IMR-90 (cell line): ENCODE results near the gene FAM53B. TPM values are rescaled to one million over a fixed set of nuclear protein-coding genes. Genes with fewer than 3 reads are reported as not detected.

ENCODE experiments used
- ATAC-seq: fragments of 200-7000 bp; cut with Tn5 transposase; 2 replicates; pipeline ENCODE4 v1.9.1; 2020; ENCODE audit warnings: low read depth, mild to moderate bottlenecking, moderate library complexity
- BruUV-seq: library from RNA; stranded (reverse); fragments of 400-500 nt; replicated peaks from 2 replicates; lab custom pipeline; 2021; lab: Mats Ljungman, UMichigan
- CTCF ChIA-PET: fragments of 300-600 bp; formaldehyde crosslinking; extraction: SDS; loops from one replicate; lab custom pipeline; 2021; ENCODE audit warnings: antibody characterized with exemption; lab: Yijun Ruan, JAX
- POLR2A ChIA-PET: fragments of 300-600 bp; sonication (Branson Sonifier 250); formaldehyde crosslinking; loops from one replicate; lab custom pipeline; 2022; ENCODE audit warnings: antibody characterized with exemption; ENCODE audit not compliant: unreplicated experiment; lab: Charles Lee
- DNase-seq: peaks from one replicate; pipeline ENCODE4 v3.0.0; 2013
- H2AFZ ChIP-seq: replicated peaks from 2 replicates; pipeline ENCODE3; 2013; ENCODE audit warnings: low read length, mild to moderate bottlenecking; ENCODE audit not compliant: poor library complexity
- H2AK5ac ChIP-seq: 2 replicates; pipeline ENCODE4 v1.6.1; 2013; ENCODE audit warnings: low read depth, low read length, inconsistent platforms
- H2AK9ac ChIP-seq: replicated peaks from 2 replicates; pipeline ENCODE3; 2013; ENCODE audit warnings: mild to moderate bottlenecking, low read depth, low read length, moderate library complexity; ENCODE audit not compliant: poor library complexity
- H2BK120ac ChIP-seq: 2 replicates; pipeline ENCODE4 v1.6.1; 2013; ENCODE audit warnings: low read depth, low read length, inconsistent platforms
- H2BK15ac ChIP-seq: 3 replicates; pipeline ENCODE4 v1.6.1; 2013; ENCODE audit warnings: low read depth, low read length, inconsistent platforms
- H2BK20ac ChIP-seq: 2 replicates; pipeline ENCODE4 v1.6.1; 2013; ENCODE audit warnings: low read depth, mild to moderate bottlenecking, inconsistent platforms, low read length, moderate library complexity
- H2BK5ac ChIP-seq: 2 replicates; pipeline ENCODE4 v1.6.1; 2013; ENCODE audit warnings: mild to moderate bottlenecking, low read depth, low read length, inconsistent platforms; ENCODE audit not compliant: poor library complexity, severe bottlenecking
- H3K14ac ChIP-seq: replicated peaks from 2 replicates; pipeline ENCODE4 v1.6.1; 2013; ENCODE audit warnings: low read depth, low read length, inconsistent platforms
- H3K18ac ChIP-seq: 2 replicates; pipeline ENCODE4 v1.6.1; 2013; ENCODE audit warnings: low read depth, low read length, control low read depth
- H3K23ac ChIP-seq: 2 replicates; pipeline ENCODE4 v1.6.1; 2013; ENCODE audit warnings: low read depth, low read length, inconsistent platforms
- H3K27ac ChIP-seq: 2 replicates; pipeline ENCODE4 v1.5.1; 2013; ENCODE audit warnings: mild to moderate bottlenecking, control low read depth, low read length; ENCODE audit not compliant: insufficient read depth
- H3K27me3 ChIP-seq: 2 replicates; pipeline ENCODE4 v1.6.1; 2013; ENCODE audit warnings: low read length; ENCODE audit not compliant: control insufficient read depth, insufficient read depth
- H3K36me3 ChIP-seq: 2 replicates; pipeline ENCODE4 v1.6.1; 2013; ENCODE audit warnings: low read length, mixed read lengths; ENCODE audit not compliant: control insufficient read depth, insufficient read depth
- H3K4ac ChIP-seq: 2 replicates; pipeline ENCODE4 v1.6.1; 2013; ENCODE audit warnings: low read depth, low read length, inconsistent platforms
- H3K4me1 ChIP-seq: 2 replicates; pipeline ENCODE4 v1.6.1; 2013; ENCODE audit warnings: low read length, mixed read lengths; ENCODE audit not compliant: control insufficient read depth, insufficient read depth
- H3K4me2 ChIP-seq: 2 replicates; pipeline ENCODE4 v1.6.1; 2013; ENCODE audit warnings: low read depth, mild to moderate bottlenecking, control low read depth, low read length, moderate library complexity
- H3K4me3 ChIP-seq: 2 replicates; pipeline ENCODE4 v1.5.1; 2013; ENCODE audit warnings: low read depth, mild to moderate bottlenecking, control low read depth, low read length, moderate library complexity; ENCODE audit not compliant: insufficient read depth
- H3K56ac ChIP-seq: 2 replicates; pipeline ENCODE4 v1.6.1; 2013; ENCODE audit warnings: low read length, inconsistent platforms; ENCODE audit not compliant: insufficient read depth; ENCODE audit errors: extremely low read depth
- H3K79me1 ChIP-seq, 2 experiments: 2 replicates each; pipeline ENCODE4 v1.6.1; 2013; ENCODE audit warnings: low read length in 2 of 2, inconsistent platforms in 1 of 2, low read depth in 1 of 2
- H3K9ac ChIP-seq: 2 replicates; pipeline ENCODE4 v1.6.1; 2013; ENCODE audit warnings: low read depth, low read length, control low read depth
- H3K9me1 ChIP-seq: 2 replicates; pipeline ENCODE4 v1.6.1; 2013; ENCODE audit warnings: low read length, inconsistent platforms; ENCODE audit not compliant: insufficient read depth
- H3K9me3 ChIP-seq: 2 replicates; pipeline ENCODE4 v1.6.1; 2013; ENCODE audit warnings: low read length; ENCODE audit not compliant: control insufficient read depth, insufficient read depth
- H4K20me1 ChIP-seq: 2 replicates; pipeline ENCODE4 v1.6.1; 2013; ENCODE audit warnings: low read length, inconsistent platforms; ENCODE audit not compliant: insufficient read depth
- H4K5ac ChIP-seq: 2 replicates; pipeline ENCODE4 v1.6.1; 2013; ENCODE audit warnings: mild to moderate bottlenecking, low read depth, low read length, control low read depth
- H4K8ac ChIP-seq, 2 experiments: 2 replicates each; pipeline ENCODE4 v1.6.1; 2013; ENCODE audit warnings: low read depth in 2 of 2, low read length in 2 of 2, control low read depth in 1 of 2, inconsistent platforms in 1 of 2
- H4K91ac ChIP-seq: 2 replicates; pipeline ENCODE4 v1.6.1; 2013; ENCODE audit warnings: low read depth, low read length, inconsistent platforms; ENCODE audit not compliant: insufficient read depth
- BHLHE40 ChIP-seq: fragments of 150-350 bp; IDR thresholded peaks from 2 replicates; pipeline ENCODE4 v1.6.1; 2016; ENCODE audit warnings: mild to moderate bottlenecking, low read depth, low read length
- CEBPB ChIP-seq: IDR thresholded peaks from 2 replicates; pipeline ENCODE4 v1.6.1; 2012; ENCODE audit warnings: low read depth, low read length, improper control_type of control experiment
- CHD1 ChIP-seq: IDR thresholded peaks from 2 replicates; pipeline ENCODE4 v1.6.1; 2012; ENCODE audit warnings: low read depth, low read length, improper control_type of control experiment
- CTCF ChIP-seq: conservative IDR thresholded peaks from 2 replicates; pipeline ENCODE4 v1.5.1; 2012; ENCODE audit warnings: mild to moderate bottlenecking, low read depth, low read length, improper control_type of control experiment
- ELK1 ChIP-seq: fragments of 150-350 bp; IDR thresholded peaks from 2 replicates; pipeline ENCODE4 v1.6.1; 2016; ENCODE audit warnings: low read depth, mild to moderate bottlenecking, low read length, moderate library complexity, borderline replicate concordance
- FOS ChIP-seq: fragments of 150-350 bp; IDR thresholded peaks from 2 replicates; pipeline ENCODE4 v1.6.1; 2016; ENCODE audit warnings: low read depth, low read length
- MAFK ChIP-seq: IDR thresholded peaks from 2 replicates; pipeline ENCODE4 v1.6.1; 2012; ENCODE audit warnings: low read depth, low read length, improper control_type of control experiment
- MAZ ChIP-seq: IDR thresholded peaks from 2 replicates; pipeline ENCODE4 v1.6.1; 2012; ENCODE audit warnings: low read depth, mild to moderate bottlenecking, low read length, improper control_type of control experiment, moderate library complexity, borderline replicate concordance
- MXI1 ChIP-seq: IDR thresholded peaks from 2 replicates; pipeline ENCODE4 v1.6.1; 2012; ENCODE audit warnings: low read depth, mild to moderate bottlenecking, low read length, moderate library complexity, borderline replicate concordance
- NFE2L2 ChIP-seq: fragments of 150-350 bp; IDR thresholded peaks from 2 replicates; pipeline ENCODE4 v1.6.1; 2016; ENCODE audit warnings: low read depth, mild to moderate bottlenecking, low read length
- POLR2A ChIP-seq: IDR thresholded peaks from 2 replicates; pipeline ENCODE4 v1.6.1; 2012; ENCODE audit warnings: mild to moderate bottlenecking, low read depth, low read length
- RAD21 ChIP-seq: IDR thresholded peaks from 2 replicates; pipeline ENCODE4 v1.6.1; 2012; ENCODE audit warnings: low read length, improper control_type of control experiment
- RFX5 ChIP-seq: IDR thresholded peaks from 2 replicates; pipeline ENCODE4 v1.8.0; 2012; ENCODE audit warnings: low read depth, mild to moderate bottlenecking, low read length, moderate library complexity
- SMC3 ChIP-seq: fragments of 150-350 bp; IDR thresholded peaks from 2 replicates; pipeline ENCODE4 v1.6.1; 2016; ENCODE audit warnings: low read depth, mild to moderate bottlenecking, antibody characterized with exemption, low read length, moderate library complexity
- USF2 ChIP-seq: fragments of 150-350 bp; IDR thresholded peaks from 2 replicates; pipeline ENCODE4 v1.6.1; 2017; ENCODE audit warnings: mild to moderate bottlenecking, antibody characterized with exemption, low read length, low read depth
- WGBS, 2 experiments: methylation state at CpG; one replicate each; pipeline versions ENCODE4 v1.1.5 to v1.1.7; 2013; ENCODE audit warnings: missing lambda C conversion rate in 2 of 2; ENCODE audit not compliant: insufficient read length in 1 of 2; ENCODE audit errors: extremely low coverage in 2 of 2; 5-methylcytosine and 5-hydroxymethylcytosine counted together
- dilution Hi-C: fragments of 300-500 bp; cut with HindIII; formaldehyde crosslinking; loops from one replicate; pipeline ENCODE4 v1.14.3; 2018; ENCODE audit warnings: low sequenced_read_pairs; ENCODE audit not compliant: unreplicated experiment
- in situ Hi-C: fragments of 300-500 bp; cut with MboI; formaldehyde crosslinking; loops from 3 replicates; pipeline ENCODE4 v1.14.3; 2019; ENCODE audit warnings: low sequenced_read_pairs, inconsistent platforms, mixed read lengths
- intact Hi-C: fragments of 100-400 bp; cut with micrococcal nuclease; formaldehyde crosslinking; loops from 2 replicates; pipeline ENCODE4 v1.10.0; 2022
- polyA plus RNA-seq, 3 experiments: library from polyadenylated mRNA; depleted of rRNA; stranded (reverse); fragments of >200 nt; gene quantifications; 2 replicates each; pipeline ENCODE4 v1.2.3, GENCODE V29; 2012; ENCODE audit warnings: low replicate concordance in 1 of 3
- total RNA-seq: library from RNA; depleted of rRNA; stranded (reverse); fragments of >200 nt; gene quantifications from 2 replicates; pipeline ENCODE4 v1.2.3, GENCODE V29; 2012

The FAM53B gene
- total and polyA plus RNA-seq, 2 of the 4 experiments (the other 2 are of a cell fraction): 3.8 to 5.7 TPM

GRCh38 chr10:124596116-124596785 lies 147.9 kb downstream of the FAM53B start:
- intact Hi-C loops: no loop called here
- H3K4me1 ChIP-seq: no peaks in the 10 kb centered on the region
- H3K36me3 ChIP-seq: no peaks in the 10 kb centered on the region
- peaks cover 12% of the 10 kb centered on the region for H3K9me3 ChIP-seq
- H3K4ac ChIP-seq: no peak overlapping the region
- H3K4me2 ChIP-seq: no peak overlapping the region
- no peak overlapping the region for H2BK15ac ChIP-seq
- ATAC-seq: no peak
- H4K91ac ChIP-seq: no peak overlapping the region
- TF ChIP-seq RFX5 (no peak), CHD1 (no peak), MAFK (no peak), FOS (no peak), CEBPB (no peak), MXI1 (no peak), POLR2A (no peak), RAD21 (no peak), SMC3 (no peak), BHLHE40 (no peak), MAZ (no peak), CTCF (no peak), ELK1 (no peak), NFE2L2 (no peak), USF2 (no peak)
- in situ Hi-C loops: no loop called here
- no peak for DNase-seq
- no peak overlapping the region for H2BK5ac ChIP-seq
- H3K18ac ChIP-seq: no peak overlapping the region
- no peak overlapping the region for H2AFZ ChIP-seq
- ChIA-PET POLR2A (no interaction called here), CTCF (interaction anchor here (0.6 kb wide), 1 partner anchor 9 kb away, joined by 3 read pairs; no protein-coding TSS in a partner anchor)
- H3K27ac ChIP-seq: no peak overlapping the region
- H3K14ac ChIP-seq: no peak overlapping the region
- H3K27me3 ChIP-seq: peaks cover 6% of the 10 kb centered on the region; the same call in 1 of the 2 replicates
- no peaks in the 10 kb centered on the region for H3K9me1 ChIP-seq
- BruUV-seq: no TSS peak
- H3K23ac ChIP-seq: no peak overlapping the region
- dilution Hi-C loops: no loop called here
- WGBS, 2 experiments: 92% methylated on average over 8 of the region's 18 CpGs; no CpG with 5 or more reads in 1 of the 2 experiments
- H3K9ac ChIP-seq: no peak overlapping the region
- H2BK20ac ChIP-seq: no peak overlapping the region
- no peak overlapping the region for H2AK5ac ChIP-seq
- no peak overlapping the region for H4K5ac ChIP-seq
- H2AK9ac ChIP-seq: no peak overlapping the region
- H4K20me1 ChIP-seq: no peaks in the 10 kb centered on the region
- no peak overlapping the region for H4K8ac ChIP-seq
- H3K79me1 ChIP-seq: no peaks in the 10 kb centered on the region
- no peak overlapping the region for H2BK120ac ChIP-seq
- no peak overlapping the region for H3K56ac ChIP-seq
- no peak overlapping the region for H3K4me3 ChIP-seq
